HG03575 (cell line): ENCODE data around the gene FYN.
A peak's percentile ranks its signal among the peaks of the same experiment; 100 is the strongest.
"Not testable (repeated sequence)": the region's sequence is repeated elsewhere in the genome, so short reads cannot be mapped to it uniquely, and the experiment has no call there.

Experiments used
- ATAC-seq: cut with Tn5 transposase; IDR thresholded peaks from one replicate; pipeline ENCODE4 v1.9.1; 2021; ENCODE audit not compliant: unreplicated experiment, insufficient number of reproducible peaks, low FRiP score; ENCODE audit errors: extremely low read depth

Gene FYN

DNA sequence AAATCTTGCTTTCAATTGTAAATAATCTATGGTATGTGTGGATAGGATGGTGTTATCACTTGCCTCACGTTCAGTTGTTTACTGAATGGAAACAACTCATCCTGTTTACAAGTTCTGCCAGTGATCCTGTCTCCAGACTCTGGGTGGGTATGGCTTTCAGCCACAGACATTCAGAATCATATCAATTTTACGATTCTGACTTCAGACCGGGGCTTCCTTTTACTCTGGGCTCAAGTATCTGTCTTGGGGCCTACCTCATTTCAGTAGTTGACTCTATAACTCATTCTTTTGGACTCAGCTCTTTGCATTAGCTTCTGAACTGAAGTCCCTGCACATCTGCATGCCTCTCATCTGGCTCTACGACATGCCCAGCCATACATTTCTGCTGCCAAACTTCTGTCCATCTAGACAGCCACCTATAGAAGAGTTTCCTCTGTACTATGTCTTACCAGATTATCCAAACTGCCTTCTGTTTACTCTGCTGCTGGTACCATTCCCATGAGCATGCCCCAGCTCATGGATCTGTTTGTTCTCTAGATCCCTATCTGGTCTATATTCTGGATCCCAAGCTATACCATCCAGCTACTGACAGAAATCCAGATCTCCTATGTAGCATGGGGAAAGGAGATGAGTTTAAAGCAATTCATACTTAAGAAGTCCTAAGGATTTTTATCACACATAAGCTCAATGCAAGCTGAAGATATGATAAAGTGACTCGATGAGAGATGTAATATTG lies 34.3 kb downstream of the FYN start:
- no peak for ATAC-seq

GRCh38 chr6:111837641-111838500 lies 35.4 kb downstream of the FYN start:
- peak; percentile 71 for ATAC-seq

DNA sequence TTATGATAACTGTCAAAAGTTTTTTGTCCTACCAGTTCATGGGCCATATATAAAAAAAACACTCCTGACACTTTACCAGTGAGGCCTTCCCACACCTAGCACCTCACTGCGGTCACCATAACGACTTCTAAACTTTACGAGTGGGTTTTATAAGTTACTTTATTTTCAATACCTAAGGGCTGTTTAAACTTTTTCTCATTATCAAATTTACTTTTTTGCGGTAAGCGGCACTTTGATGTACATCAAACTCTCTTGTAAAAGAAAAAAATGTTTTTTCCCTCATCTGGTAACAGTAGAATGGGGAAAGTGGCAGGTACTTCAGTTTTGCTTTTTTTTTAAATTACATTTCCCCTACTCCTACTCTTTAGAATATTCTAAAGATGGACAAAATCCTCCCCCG lies 36.2 kb downstream of the FYN start:
- no peak for ATAC-seq

GRCh38 chr6:111835807-111836206 lies 37.4 kb downstream of the FYN start:
- no peak for ATAC-seq

DNA sequence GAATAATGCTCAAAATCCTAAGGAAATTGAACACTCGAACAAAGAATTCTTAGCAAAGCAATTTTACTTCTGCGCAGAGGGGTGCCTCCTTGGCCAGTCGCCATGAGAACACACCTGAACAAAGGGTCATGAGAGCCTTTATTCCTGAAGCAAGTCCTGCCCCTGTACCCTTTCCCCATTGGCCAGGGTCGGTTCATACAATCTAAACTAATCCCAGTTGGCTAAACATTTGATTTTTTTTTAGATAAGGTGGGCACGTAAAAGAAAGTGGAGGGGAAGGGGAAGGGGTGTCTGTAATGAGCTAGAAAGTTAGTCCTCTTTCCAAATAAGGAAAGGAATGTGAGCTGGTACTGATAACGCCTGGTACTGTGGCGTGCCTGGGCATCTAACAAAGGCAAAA lies 37.9 kb downstream of the FYN start:
- ATAC-seq: not testable (repeated sequence)

DNA sequence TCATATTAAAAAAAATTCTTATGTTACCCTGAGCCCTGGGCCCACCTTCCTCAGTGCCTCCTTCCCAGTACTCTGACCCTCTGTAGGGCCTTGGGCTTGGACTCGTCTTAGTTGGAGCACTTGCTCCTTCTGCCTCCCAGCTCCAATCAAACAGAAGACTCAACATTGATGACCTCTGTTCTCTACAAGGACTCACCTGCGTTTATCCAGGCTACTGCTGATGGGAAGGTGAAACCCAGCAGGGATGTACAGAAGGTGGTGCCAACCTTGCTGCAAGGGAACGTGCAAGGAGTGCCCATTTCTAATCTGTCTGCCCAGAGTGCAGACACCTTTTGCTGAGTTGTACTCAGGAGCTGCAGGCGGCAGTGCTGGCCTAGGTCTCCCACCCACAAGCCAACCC lies 38.9 kb downstream of the FYN start:
- no peak for ATAC-seq

GRCh38 chr6:111832833-111833418 lies 40.3 kb downstream of the FYN start:
- no peak for ATAC-seq

DNA sequence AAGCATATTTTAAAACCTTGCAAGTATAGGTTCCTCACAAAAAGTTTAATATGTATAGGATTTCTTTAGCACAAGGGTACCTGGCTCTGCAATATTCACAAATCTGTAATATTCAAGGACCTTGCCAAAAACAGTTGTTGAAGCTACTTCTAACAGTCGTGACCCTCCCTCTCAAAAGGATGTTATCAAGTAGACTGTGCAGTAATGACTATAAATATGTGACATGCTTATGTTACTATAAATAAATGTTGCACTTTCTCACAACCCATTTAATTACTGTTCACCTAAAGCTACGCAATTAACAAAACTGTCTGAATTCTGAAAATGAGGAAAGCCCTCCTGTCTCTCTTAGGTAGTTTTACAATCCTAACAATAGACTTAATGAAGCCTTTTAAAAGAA lies 41.8 kb downstream of the FYN start:
- ATAC-seq: no peak

- no peak for ATAC-seq
Measured at GRCh38 chr6:111829998-111830397, 43.3 kb downstream of the FYN start.

DNA sequence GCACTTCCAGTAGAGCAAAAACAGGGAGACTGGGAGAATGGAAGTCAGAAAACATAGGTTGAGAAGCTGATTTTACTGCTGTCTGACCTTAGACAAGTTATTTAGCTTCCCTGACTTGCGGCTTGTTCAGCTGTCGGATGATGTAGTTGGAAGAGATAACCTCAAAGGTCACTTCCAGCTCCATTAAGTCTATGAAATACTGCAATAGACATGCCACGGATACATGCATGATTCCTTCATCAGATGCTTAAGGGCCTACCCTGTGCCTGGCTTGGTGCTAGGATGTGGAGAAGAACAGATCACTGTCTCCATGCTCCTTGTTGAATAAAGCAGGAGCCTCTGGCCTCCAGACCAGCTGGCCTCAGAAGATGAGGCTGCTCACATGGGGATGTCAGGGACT lies 43.7 kb downstream of the FYN start:
- no peak for ATAC-seq

GRCh38 chr6:111828809-111829208 lies 44.4 kb downstream of the FYN start:
- ATAC-seq: no peak

GRCh38 chr6:111825439-111826086 lies 47.7 kb downstream of the FYN start:
- no peak for ATAC-seq

DNA sequence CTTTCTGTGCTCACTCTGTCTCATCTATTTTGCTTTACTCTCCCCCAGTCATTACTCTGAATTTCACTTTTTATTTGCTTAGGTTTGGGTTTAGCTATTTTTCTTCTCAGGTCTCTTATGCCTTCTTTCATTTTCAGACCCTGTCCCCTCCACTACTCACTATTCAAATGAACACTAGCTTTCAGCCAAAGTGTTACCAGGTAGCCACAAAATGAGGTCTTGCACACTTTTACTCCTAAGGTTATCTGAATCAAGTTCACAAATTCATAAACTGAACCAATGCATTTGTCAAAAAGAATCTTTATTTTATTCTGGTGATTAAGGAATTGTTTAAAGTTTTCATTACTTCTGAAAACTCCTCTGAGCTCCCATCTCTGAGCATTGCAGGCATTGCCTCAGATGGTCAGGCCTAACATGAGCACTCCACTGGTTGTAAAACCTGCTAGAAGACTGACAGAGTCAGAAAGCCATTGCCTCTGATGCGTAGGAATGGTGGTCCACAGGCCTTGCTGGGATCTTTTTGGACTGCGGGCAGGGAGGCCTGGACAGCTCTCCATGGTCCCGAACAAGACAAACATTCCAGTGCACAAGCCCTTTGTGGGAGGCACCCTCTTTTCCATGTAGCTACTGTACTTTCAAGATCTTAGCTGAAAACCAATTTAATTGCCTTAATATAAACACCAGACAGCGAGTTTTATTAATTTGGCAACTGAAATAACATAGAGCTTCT lies 48.5 kb downstream of the FYN start:
- ATAC-seq: no peak

- ATAC-seq: no peak
Measured at GRCh38 chr6:111823831-111824607, 49.2 kb downstream of the FYN start.

DNA sequence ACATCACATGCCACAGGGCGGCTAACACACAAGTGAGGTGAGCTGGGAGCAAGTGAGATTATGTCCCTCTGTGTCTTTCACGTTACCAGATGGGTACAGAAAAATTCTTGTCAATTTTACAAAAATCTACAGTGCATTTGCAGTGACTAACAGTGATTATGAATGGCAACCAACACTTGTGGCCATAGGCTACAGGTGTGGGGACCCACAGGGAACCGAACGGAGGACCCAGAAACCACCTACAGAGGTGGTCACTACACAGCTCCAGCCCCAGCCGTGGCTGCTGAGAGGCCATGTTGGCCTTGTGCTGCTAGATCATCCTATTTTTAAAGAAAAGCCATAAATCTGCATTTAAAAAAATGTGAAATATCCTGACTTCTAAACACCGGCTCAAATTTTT lies 50.2 kb downstream of the FYN start:
- no peak for ATAC-seq

DNA sequence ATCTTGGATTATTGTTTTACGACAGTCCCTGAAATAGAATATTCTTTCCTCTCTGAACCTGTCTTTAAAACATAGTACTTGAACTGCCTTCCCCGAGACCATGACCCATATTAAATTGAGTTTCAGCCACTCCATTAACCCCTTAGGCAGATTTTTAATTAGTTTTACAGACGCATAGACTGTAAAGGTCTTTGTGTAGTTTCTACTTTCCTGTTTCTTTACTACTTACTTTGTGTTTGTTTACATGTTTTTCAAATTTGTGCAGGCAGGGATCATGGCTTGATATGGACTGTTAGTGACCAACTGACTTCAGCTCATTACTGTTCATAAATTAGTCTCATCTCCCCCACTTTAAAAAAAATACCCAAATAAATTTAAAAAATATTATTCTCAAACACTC lies 53.8 kb downstream of the FYN start:
- ATAC-seq: no peak

- ATAC-seq: no peak
Measured at GRCh38 chr6:111818539-111819226, 54.6 kb downstream of the FYN start.
